ENCODE measurements around the gene B3GALT4. TPM values are rescaled to one million over a fixed set of nuclear protein-coding genes. Genes with fewer than 3 reads are reported as not detected.
A peak's percentile ranks its signal among the peaks of the same experiment; 100 is the strongest.

The B3GALT4 gene
- total and polyA plus RNA-seq, 2 of the 13 experiments (the other 11 are each of a cell fraction or from before 2014, with no cell fraction given): 0.04 to 0.27 TPM

- TF ChIP-seq, protein P1, sequence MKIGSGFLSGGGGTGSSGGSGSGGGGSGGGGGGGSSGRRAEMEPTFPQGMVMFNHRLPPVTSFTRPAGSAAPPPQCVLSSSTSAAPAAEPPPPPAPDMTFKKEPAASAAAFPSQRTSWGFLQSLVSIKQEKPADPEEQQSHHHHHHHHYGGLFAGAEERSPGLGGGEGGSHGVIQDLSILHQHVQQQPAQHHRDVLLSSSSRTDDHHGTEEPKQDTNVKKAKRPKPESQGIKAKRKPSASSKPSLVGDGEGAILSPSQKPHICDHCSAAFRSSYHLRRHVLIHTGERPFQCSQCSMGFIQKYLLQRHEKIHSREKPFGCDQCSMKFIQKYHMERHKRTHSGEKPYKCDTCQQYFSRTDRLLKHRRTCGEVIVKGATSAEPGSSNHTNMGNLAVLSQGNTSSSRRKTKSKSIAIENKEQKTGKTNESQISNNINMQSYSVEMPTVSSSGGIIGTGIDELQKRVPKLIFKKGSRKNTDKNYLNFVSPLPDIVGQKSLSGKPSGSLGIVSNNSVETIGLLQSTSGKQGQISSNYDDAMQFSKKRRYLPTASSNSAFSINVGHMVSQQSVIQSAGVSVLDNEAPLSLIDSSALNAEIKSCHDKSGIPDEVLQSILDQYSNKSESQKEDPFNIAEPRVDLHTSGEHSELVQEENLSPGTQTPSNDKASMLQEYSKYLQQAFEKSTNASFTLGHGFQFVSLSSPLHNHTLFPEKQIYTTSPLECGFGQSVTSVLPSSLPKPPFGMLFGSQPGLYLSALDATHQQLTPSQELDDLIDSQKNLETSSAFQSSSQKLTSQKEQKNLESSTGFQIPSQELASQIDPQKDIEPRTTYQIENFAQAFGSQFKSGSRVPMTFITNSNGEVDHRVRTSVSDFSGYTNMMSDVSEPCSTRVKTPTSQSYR (CRISPR knock-in tag; IDR thresholded peaks at IDR 0.05; ENCODE audit: borderline replicate concordance): no peak
- TF ChIP-seq ZNF737 (CRISPR knock-in tag; IDR thresholded peaks at IDR 0.05; ENCODE audit: borderline replicate concordance) (no peak), CREM (IDR thresholded peaks at IDR 0.05) (no peak), CREM (CRISPR knock-in tag; IDR thresholded peaks at IDR 0.05) (no peak), SSRP1 (CRISPR knock-in tag; IDR thresholded peaks at IDR 0.05) (no peak), ETV6 (CRISPR knock-in tag; conservative IDR thresholded peaks at IDR 0.05) (no peak), ZNF317 (CRISPR knock-in tag; IDR thresholded peaks at IDR 0.05) (no peak), SIX1 (CRISPR knock-in tag; IDR thresholded peaks at IDR 0.05; ENCODE audit: borderline replicate concordance) (no peak), MED8 (CRISPR knock-in tag; IDR thresholded peaks at IDR 0.05; ENCODE audit: insufficient replicate concordance) (no peak), LBX2 (CRISPR knock-in tag; IDR thresholded peaks at IDR 0.05; ENCODE audit: borderline replicate concordance) (no peak), NR1H2 (CRISPR knock-in tag; IDR thresholded peaks at IDR 0.05; ENCODE audit: borderline replicate concordance, low read depth) (no peak), ZNF530 (CRISPR knock-in tag; IDR thresholded peaks at IDR 0.05; ENCODE audit: low read depth) (no peak), RFX3 (CRISPR knock-in tag; IDR thresholded peaks at IDR 0.05) (no peak), ZFP1 (CRISPR knock-in tag; IDR thresholded peaks at IDR 0.05) (no peak), ZNF362 (CRISPR knock-in tag; IDR thresholded peaks at IDR 0.05; ENCODE audit: borderline replicate concordance) (no peak), ZSCAN30 (CRISPR knock-in tag; IDR thresholded peaks at IDR 0.05) (no peak), ZKSCAN8 (CRISPR knock-in tag; IDR thresholded peaks at IDR 0.05; ENCODE audit: borderline replicate concordance) (no peak), RFXAP (CRISPR knock-in tag; IDR thresholded peaks at IDR 0.05; ENCODE audit: borderline replicate concordance) (no peak), REPIN1 (CRISPR knock-in tag; IDR thresholded peaks at IDR 0.05; ENCODE audit: borderline replicate concordance, low read depth) (0 out of 2 replicates have a peak, but pooled peaks have one; percentile 32), ZSCAN12 (CRISPR knock-in tag; IDR thresholded peaks at IDR 0.05) (no peak), GATAD2A (CRISPR knock-in tag; IDR thresholded peaks at IDR 0.05) (no peak), POLR2AphosphoS5 (IDR thresholded peaks at IDR 0.05; ENCODE audit: low read depth, low read length) (peak; percentile 17; the same call in 1 of the 2 replicates), HNRNPLL (IDR thresholded peaks at IDR 0.05; ENCODE audit: low read depth, low read length, poor library complexity, severe bottlenecking) (no peak), LRRFIP1 (CRISPR knock-in tag; conservative IDR thresholded peaks at IDR 0.05) (no peak)
- TF ChIP-seq, protein P2, sequence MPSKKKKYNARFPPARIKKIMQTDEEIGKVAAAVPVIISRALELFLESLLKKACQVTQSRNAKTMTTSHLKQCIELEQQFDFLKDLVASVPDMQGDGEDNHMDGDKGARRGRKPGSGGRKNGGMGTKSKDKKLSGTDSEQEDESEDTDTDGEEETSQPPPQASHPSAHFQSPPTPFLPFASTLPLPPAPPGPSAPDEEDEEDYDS (CRISPR knock-in tag; IDR thresholded peaks at IDR 0.05): no peak
Measured at GRCh38 chr6:33277663-33278391, 904 bp downstream of the B3GALT4 start (continued).
